ENCODE data around the gene ITGAE.
"Not testable (repeated sequence)": the region's sequence is repeated elsewhere in the genome, so short reads cannot be mapped to it uniquely, and the experiment has no call there.

ITGAE gene

GRCh38 chr17:3738562-3739295 lies 62.3 kb downstream of the ITGAE start:
- intact Hi-C loops (cut with DNase I) = loop anchor here (5.0 to 10.0 kb wide), 3 partner anchors 109 to 336 kb away; partner anchors contain the start of gene NCBP3
- DNase-seq = peak in 9 of 10 donors; percentile 39 to 94 (median 54)

DNA sequence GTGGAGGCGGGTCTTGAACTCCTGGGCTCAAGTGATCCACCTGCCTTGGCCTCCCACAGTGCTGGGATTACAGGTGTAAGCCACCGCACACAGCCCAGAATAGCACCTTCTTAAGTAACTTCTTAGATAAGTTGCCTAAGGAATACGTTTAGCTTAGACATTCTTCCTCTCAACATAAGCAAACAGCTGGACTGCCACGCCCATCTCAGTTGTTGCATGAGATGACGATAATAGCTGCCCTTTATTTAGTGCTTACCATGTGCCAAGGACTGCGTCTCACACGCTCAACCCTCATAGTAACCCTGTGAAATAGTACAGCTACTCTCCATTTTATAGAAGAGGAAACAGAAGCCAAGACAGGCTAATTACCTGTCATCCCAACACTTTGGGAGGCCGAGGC lies 65.5 kb downstream of the ITGAE start:
- intact Hi-C loops (cut with DNase I) = loop anchor here (5.0 to 10.0 kb wide), 3 partner anchors 112 to 339 kb away; partner anchors contain the start of gene NCBP3
- peak in 1 of 10 donors; percentile 22 for DNase-seq

GRCh38 chr17:3734911-3735276 lies 66.1 kb downstream of the ITGAE start:
- intact Hi-C loops (cut with DNase I) = loop anchor here (5.0 to 10.0 kb wide), 3 partner anchors 112 to 340 kb away; partner anchors contain the start of gene NCBP3
- peak in 1 of 10 donors; percentile 12 for DNase-seq

- intact Hi-C loops (cut with DNase I) = loop anchor here (10.0 kb wide), 1 partner anchor 343 kb away; no protein-coding TSS in a partner anchor
- DNase-seq = peak in 1 of 10 donors; percentile 12
Measured at GRCh38 chr17:3732210-3732621, 68.8 kb downstream of the ITGAE start.

DNA sequence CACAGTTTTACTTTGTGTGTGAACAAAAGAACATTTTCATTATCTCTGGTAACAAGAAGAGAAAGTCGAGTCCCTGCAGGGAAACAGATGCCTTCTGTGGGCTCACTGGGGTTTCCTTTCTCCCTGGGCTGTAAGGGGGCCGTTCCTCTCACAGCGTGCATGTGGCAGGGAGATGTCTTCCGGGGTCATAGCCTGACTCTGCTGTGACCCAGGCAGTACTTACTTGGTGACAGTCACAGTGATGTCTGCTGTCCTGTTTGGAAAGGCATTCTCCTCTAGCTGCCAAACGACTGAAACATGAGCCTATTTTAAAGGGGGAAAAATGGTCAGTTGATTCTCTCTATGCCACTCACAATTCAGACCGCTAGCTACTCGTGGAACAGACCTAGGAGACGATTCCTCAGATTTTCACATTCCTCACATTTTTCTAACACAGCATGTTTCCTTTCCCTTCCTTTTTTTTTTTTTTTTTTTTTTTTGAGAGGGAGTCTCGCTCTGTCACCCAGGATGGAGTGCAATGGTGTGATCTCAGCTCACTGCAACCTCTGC lies 70.0 kb downstream of the ITGAE start:
- DNase-seq = peak in 1 of 10 donors; percentile 21
- intact Hi-C loops (cut with DNase I) = loop anchor here (10.0 kb wide), 1 partner anchor 344 kb away; no protein-coding TSS in a partner anchor

DNA sequence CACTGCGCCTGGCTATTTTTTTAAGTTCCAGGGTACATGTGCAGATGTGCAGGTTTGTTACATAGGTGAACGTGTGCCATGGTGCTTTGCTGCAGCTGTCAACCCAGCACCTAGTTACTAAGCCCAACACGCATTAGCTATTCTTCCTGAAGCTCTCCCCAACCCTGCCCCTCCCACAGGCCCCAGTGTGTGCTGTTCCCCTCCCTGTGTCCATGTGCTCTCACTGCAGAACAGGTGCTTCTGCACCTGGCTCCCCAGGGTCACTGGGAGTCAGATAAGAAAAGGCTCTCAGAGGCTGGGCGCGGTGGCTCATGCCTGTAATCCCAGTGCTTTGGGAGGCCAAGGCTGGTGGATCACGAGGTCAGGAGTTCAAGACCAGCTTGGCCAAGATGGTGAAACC lies 71.1 kb downstream of the ITGAE start:
- DNase-seq = peak in 1 of 10 donors; percentile 52
- intact Hi-C loops (cut with DNase I) = loop anchor here (10.0 kb wide), 1 partner anchor 345 kb away; no protein-coding TSS in a partner anchor

- intact Hi-C loops (cut with DNase I); DNase-seq: not testable (repeated sequence)
Measured at GRCh38 chr17:3728099-3728498, 72.9 kb downstream of the ITGAE start.

DNA sequence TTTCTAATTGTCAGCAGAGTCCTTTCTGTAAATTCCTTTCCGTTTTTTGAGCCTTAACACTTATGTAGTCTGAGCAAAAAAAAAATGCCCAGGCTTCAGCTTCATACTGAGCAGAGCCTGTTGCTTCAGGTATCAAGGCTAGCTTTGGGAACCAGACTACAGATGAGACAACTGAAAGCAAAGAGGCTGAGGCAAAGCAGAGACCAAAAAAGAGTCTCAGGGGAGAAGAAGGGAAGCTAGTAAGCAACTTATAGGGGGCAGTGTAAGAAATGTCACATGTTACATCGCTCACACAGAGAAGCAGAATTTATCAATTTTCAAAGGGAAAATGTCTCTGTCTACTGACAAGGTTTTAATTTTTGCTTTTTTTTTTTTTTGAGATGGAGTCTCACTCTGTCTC lies 73.9 kb downstream of the ITGAE start:
- DNase-seq = no peak
- intact Hi-C loops (cut with DNase I) = no loop called here

DNA sequence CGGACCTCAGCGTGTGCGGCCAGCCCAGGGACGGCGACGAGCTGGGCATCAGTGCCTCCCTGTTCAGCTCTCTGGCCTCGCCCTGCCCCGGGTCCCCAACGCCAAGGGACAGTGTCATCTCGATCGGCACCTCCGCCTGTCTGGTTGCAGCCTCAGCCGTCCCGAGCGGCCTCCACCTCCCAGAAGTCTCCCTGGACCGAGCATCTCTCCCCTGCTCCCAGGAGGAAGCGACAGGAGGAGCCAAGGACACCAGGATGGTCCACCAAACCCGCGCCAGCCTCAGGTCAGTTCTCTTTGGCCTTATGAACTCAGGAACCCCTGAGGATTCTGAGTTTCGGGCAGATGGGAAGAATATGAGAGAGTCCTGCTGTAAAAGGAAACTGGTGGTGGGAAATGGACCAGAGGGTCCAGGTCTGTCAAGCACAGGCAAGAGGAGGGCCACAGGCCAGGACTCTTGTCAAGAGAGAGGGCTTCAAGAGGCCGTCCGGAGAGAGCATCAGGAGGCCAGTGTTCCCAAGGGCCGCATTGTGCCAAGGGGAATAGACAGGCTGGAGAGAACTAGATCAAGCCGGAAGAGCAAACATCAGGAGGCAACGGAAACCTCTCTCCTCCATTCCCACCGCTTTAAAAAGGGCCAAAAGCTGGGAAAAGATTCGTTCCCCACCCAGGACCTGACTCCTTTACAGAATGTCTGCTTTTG lies 76.5 kb downstream of the ITGAE start:
- intact Hi-C loops (cut with DNase I) = loop anchor here (5.0 kb wide), 1 partner anchor 123 kb away; the partner anchor contains the start of gene NCBP3
- DNase-seq = peak in 2 of 10 donors; percentile 32 to 85

DNA sequence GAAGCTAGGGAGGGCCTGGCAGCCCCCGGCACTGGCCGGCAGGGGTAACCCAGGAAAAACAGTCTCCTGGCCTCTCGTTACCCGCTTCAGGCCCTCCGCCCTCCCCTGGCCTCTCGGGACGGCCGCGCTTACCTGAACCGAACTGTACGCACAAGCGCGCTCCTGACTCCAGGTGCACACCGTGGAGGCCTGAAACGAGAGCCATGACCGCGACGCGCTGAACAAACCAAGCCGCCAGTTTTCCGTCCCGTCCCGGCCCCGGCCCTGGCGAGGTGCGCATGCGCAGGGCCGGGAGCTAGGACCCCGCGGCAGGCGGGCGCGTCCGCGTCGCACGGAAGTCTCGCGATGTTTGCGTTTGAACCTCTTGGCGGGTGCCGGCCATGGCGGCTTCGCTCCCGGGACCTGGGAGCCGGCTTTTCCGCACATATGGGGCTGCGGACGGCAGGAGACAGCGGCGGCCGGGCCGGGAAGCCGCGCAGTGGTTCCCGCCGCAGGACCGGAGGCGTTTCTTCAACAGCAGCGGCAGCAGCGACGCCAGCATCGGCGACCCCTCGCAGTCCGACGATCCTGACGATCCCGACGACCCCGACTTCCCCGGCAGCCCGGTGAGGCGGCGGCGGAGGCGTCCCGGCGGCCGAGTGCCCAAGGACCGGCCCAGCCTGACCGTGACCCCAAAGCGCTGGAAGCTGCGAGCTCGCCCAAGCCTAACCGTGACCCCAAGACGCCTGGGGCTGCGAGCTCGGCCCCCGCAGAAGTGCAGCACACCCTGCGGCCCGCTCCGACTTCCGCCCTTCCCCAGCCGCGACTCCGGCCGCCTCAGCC lies 77.2 kb downstream of the ITGAE start, which contains the start of gene HASPIN:
Gene HASPIN, plus strand, starts transcription at position 348 of the 822 bp plus-strand sequence. Its CDS starts 33 bp downstream, at position 381.
- peak; percentile 74 to 97 (median 86) for DNase-seq
- intact Hi-C loops (cut with DNase I) = loop anchor here (5.0 kb wide), 1 partner anchor 124 kb away; the partner anchor contains the start of gene NCBP3

GRCh38 chr17:3723188-3723555 lies 77.8 kb downstream of the ITGAE start:
- intact Hi-C loops (cut with DNase I) = loop anchor here (5.0 kb wide), 1 partner anchor 124 kb away; the partner anchor contains the start of gene NCBP3
- DNase-seq = no peak

GRCh38 chr17:3722716-3723115 lies 78.3 kb downstream of the ITGAE start:
- no peak for DNase-seq
- intact Hi-C loops (cut with DNase I) = loop anchor here (5.0 kb wide), 1 partner anchor 125 kb away; the partner anchor contains the start of gene NCBP3

GRCh38 chr17:3719265-3719664 lies 81.7 kb downstream of the ITGAE start:
- DNase-seq = no peak
- intact Hi-C loops (cut with DNase I) = no loop called here

DNA sequence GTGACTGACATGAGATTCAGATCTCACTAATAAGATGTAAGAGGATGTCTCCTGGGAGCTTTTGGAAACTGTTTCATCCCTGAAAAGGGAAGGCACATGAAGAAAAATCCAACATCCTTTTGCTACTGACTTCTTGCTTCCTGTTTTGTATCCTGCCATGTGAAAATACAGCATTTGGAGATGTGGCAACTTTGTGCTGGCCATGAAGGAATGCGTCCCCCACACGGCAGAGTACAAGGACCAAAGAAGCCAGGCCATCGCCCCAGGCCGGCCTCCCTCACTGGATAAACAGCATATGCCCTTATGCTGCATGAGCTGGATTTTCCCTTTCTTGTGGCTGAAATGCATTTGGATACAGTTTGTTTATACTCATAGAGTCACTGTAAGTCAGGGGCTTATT lies 82.8 kb downstream of the ITGAE start:
- intact Hi-C loops (cut with DNase I) = no loop called here
- peak in 2 of 10 donors; percentile 11 to 45 for DNase-seq

GRCh38 chr17:3715296-3715695 lies 85.7 kb downstream of the ITGAE start:
- DNase-seq = peak in 1 of 10 donors; percentile 29
- intact Hi-C loops (cut with DNase I) = no loop called here

- intact Hi-C loops (cut with DNase I) = no loop called here
- DNase-seq = peak in 1 of 10 donors; percentile 35
Measured at GRCh38 chr17:3712811-3713463, 88.1 kb downstream of the ITGAE start.

GRCh38 chr17:3710951-3711383 lies 90.0 kb downstream of the ITGAE start:
- intact Hi-C loops (cut with DNase I) = no loop called here
- no peak for DNase-seq

- DNase-seq = no peak
- intact Hi-C loops (cut with DNase I) = no loop called here
Measured at GRCh38 chr17:3708366-3708765, 92.6 kb downstream of the ITGAE start.

DNA sequence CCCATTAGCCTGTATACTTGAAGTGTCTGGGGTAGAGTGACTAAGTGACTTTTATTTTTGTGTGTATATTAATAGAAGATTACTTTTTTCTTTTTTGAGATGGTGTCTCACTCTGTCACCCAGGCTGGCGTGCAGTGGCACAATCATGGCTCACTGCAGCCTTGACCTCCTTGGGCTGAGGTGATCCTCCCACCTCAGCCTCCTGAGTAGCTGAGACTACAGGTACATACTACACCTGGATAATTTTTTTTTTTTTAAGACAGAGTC lies 95.3 kb downstream of the ITGAE start:
- intact Hi-C loops (cut with DNase I) = not testable (repeated sequence)
- peak in 1 of 10 donors; percentile 7 for DNase-seq
